ENCODE data around the gene RALGPS1. TPM values are rescaled to one million over a fixed set of nuclear protein-coding genes. Genes with fewer than 3 reads are reported as not detected.

RALGPS1 gene
- total RNA-seq, 1 donor from 2014 or later: 86.6 TPM

DNA sequence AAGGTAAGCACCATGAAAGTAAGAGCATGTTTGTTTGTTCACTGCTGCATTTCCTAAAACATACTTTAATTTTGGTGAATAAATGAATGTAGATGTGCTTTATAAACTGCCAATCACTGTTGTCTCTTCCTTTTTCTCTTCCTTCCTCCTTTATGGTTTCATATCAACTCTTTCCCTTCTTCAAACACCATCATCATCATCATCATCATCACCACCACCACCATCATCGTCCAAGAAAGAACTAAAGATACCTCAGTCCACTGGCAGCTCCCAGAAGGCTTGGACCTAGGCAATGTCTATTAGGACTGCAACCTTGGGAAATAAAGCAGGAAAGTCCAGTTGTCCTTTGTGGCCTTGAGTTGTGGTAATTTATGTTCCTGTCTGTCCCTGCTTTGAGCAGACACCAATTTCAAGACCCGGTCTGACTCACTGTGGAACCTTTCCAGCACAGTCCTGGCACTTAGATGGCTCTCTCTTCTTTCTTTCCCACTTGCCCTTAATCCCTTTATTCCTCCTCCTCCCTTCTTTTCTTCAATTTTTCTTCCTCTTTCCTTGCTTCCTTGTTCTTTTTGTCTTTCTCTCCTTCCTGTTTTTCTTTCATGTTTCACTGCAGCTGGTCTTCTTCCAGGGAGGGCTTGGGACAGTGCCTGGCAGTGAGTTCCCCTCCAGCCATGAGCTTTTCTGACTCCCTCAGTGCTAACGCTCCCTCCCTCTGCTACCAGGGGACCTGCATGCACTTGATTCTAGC lies 108.5 kb downstream of the RALGPS1 start:
- no peak for DNase-seq

DNA sequence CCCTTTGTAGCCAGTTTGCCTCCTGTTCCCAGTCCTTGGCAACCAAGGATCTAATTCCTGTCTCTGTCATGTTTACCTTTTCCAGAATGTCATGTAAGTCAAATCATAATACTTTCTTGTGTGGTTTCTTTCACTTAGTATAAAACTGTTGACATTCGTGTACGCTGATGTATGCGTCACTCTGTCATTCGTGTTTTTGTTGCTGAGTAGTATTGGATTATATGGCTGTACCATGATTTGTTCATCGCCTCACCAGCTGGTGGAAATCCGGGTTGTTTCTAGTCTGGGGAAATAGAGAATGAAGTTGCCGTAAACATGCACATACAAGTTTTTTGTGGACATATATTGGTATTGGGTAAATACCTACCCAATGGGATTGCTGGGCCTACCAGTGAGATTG lies 110.5 kb downstream of the RALGPS1 start:
- DNase-seq: no peak

DNA sequence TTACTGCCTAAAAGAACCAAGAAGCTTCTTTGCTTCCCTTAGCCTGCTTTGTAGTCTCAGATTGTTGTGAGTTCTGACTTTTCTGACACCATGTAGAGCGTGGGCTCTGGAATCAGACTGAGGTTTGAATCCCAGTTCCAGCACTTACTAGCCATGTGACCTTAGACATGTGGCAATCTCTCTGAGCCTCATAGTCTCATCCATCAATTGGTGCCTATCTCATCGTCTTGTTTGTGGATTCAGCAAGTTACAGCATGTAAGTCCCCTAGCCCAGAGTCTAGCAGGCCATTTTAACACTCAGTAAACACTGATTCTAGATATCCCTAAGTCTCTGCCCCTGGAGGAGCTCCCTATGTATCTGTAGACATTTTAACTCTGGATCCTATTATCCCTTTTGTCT lies 113.1 kb downstream of the RALGPS1 start:
- DNase-seq: no peak

DNA sequence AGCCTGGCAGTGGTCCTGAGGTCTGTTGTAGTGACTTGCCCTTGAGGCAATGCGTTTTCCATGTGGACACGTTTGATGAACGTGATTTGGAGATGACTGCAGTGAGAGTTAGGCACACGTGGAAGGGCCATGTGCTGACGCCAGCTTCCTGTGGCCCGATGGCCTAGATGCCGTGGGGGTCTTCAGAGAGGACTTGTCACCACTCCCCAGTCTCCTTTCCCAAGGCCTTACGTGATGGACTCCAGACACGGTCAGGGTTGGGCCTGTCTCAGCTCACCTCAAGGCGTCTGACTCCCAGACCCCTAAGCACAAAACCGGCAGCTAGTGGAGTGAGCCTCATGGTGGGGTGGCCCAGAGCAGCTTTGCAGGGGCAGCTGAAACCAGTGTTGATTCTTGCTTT lies 115.0 kb downstream of the RALGPS1 start:
- DNase-seq: no peak

DNA sequence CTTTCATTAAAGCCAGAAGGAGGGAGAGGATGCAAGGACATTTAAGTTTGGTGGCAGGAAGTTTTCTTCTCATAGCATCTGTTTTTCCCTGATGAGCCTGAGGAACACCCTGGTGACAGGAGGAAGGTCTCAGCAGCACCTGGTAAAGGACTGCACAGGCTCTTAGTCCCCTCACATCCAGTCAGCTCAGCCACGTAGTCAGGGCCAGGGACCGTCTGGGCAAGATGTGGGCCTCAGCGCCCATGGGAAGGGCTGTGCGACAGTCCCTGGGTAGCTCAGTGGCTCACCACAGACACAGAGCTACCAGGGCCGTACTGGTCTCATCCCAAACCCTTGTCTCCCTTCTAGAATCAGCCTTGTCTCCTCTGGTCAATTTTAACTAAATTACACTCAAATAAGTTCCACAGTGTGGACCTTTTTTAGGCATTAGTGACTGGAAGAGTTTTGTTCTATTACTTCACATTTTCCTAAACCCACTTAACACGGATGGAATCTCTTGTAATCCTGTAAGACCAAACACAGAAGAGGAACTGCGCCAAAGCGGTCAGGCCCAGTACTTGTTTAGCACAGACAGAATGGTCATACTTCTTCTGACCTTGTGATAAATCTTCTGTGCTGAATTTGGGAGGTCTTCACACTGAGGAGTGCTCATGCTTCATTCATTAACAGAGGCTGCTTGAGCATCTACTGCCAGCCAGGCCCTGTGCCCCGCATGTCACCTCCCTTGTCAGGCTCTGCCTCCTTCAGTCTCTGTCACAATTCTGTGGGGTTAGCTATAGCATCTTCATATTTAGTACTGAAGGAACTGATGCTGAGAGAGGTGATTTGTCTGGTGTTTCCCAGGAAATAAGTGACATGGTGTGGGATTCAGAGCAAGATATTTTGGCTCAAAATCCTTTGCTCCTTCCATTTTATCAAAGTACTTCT lies 116.5 kb downstream of the RALGPS1 start:
- no peak for DNase-seq

DNA sequence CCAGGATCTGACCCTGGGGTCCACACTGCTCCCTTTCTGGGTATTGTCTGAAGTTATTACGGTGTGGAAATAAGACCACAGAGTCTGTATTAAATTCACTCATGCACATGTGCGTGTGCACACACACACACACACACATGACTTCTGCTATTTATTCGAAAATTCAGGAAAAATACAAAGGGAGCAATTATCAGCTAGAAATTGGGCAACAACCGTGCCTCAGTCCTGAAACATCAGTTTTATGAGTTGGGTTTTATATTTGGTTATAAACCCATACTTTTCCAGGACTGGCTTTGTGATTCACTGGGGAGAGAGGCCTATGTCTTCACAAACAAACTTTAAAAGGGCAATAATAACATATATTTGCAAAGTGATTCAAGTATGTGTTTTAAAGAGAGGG lies 117.7 kb downstream of the RALGPS1 start:
- no peak for DNase-seq

DNA sequence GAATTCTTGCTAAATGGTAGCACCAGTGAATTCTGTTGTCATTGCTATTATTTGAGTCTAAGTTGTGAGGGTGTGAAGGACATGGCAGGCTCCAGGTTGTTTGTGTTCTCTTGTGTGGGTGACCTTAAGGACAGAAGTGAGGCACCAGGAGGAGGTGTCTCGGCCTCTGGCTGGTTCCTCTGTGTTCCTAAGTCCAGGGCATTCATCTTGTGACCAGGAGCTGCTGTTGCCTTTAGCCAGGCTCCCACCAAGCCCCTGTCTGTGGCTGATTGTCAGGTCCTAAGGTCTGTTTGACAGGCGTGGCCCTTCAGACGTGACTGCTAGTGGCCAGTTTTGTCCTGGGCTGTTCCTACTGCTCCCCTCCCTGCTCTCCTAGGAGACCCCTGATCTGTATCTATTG lies 118.5 kb downstream of the RALGPS1 start:
- no peak for DNase-seq

DNA sequence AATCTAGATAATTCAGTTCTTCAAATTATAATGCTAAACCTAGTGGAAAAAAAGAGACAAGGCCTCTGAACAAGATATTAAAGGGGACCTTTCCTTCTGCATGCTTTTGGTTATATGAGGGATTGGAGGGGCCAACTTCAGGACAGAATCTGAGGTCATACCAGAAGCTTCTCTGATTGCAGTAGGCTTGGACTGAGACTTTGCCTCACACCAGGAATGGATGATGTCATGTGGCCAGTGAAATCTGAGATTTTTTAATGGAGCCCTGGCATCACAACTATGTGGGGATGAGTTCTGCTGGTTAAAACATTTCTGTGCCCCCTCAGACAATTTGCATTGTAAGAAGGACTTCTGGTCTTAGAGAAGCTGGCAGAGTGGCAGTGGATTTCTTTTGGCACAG lies 119.2 kb downstream of the RALGPS1 start:
- no peak for DNase-seq

DNA sequence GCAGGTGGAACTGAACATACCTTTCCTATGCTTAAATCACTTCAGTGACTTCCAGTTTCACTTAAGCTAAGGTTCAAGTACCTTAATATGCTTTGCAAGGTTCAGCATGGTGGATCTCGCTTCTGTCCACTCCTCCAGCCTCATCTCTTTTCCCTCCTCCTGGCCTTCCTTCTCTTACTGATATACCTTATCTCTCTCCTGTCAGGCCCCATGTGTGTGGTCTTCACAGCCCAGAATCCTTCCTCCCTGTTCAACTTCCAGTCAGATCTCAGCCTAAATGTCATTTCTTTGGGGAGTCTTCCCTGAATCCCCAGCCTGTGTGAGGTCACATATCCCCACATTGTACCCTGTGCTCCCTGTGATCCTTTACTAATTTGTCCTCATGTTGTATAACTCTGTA lies 120.1 kb downstream of the RALGPS1 start:
- no peak for DNase-seq

DNA sequence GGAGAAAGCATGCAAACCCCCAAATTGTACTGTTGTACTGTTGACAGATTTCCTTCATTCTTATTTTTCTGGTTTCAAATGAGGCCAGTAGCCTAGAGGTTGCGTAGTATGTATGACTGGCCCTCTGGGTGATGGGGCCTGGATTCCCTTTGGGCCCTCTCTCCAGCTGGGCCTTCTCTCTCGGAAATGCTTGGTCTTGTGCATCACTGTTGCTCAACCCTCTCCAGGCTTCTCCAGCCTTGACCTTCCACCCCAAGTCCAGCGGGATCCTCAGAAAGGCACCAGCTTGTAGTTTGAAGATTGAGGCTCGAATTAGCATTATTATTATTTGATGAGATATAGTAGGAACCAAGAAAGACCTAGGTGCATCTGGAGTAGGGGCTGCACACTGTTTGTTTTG lies 120.8 kb downstream of the RALGPS1 start:
- DNase-seq: no peak

DNA sequence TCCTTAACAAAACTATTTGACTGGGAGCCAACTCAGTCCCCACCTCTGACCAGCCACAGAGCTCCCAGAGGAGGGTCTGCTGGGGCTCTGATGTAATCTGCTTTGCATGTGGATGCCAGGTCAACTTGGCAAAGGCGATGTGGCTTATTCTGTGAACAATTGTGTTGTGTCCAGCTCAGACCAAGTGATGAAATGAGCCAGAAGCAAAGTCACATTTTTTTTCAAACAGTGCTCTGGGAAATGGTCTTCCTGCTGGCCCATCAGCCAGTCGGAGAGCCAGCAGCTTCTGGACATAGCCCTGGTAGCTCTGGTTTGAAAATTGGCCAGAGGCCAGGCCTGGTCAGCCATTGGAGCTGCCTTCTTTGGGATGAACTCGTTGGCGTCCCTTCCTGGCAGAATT lies 121.4 kb downstream of the RALGPS1 start:
- no peak for DNase-seq

DNA sequence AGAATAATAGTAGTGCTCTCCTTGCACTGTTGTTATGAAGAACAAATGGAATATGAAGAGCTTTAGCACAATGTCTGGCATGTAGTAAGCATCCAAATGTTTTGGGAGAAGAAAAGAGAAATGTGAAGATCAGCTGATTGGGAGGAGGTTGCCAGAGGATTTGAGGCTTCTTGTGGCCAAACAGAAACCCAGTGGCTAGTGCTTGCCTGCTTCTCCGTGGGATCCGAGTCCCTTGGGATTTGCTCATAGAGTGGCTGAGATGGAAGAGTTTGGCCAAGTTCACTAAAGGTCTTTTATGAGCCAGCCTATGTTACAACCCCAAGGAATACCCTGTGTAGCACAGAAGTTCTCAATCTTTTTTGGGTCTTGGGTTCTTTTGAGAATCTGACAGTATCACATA lies 121.9 kb downstream of the RALGPS1 start:
- no peak for DNase-seq

DNA sequence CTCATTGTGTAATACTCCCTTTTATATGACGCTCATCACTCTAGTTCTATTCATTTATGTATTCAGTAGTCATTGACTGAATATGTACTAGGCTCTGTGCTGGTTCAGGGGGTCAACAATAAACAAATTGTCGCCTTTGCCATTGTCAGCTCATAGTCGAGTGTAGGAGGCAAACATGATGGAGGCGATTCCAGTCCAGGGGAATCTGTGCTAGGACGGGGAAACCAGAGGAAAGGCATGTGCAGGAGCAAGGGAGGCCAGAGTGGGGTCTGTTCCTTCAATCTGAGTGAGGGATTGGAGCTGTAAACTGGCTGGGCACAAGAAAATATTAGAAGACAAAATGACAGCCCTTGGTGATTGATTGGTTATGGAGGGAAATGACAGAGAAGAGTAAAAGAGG lies 123.9 kb downstream of the RALGPS1 start:
- no peak for DNase-seq

DNA sequence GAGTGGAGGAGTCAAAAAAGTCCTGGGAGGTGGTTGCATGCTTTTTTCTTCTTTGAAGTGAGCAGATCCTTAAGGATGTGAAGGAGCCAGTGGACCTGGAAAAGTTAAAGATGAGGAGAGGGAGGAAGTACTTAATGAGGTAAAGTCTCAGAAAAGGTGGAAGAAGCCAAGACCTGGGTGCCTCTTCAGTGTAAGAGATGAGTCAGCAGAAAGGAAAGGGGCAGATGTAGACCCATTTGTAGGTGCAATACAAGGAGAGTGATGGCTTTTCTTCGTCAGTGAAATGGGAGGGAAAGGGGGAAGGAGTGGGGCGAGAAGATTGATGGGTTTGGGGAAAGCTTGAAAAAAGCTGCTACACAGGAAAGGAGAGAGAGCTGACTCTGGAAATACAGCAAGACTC lies 124.9 kb downstream of the RALGPS1 start:
- no peak for DNase-seq

DNA sequence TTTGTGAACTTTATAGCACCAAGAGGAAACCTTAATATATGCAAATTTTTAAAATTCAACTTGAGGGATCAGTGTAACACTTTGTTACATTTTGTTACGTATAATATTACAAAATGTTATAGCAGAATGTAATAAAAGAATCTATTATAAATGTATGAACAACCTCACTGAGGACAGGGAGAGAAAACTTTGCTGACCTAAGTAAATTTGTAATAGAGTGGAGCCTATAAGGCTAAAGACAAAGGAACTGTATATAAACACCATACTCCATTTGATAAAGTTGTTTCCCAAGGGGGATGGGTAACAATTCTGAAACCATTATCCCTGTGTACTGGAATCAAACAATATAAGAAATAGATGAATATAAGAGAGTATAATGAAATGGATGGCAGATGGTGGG lies 130.6 kb downstream of the RALGPS1 start:
- DNase-seq: no peak

DNA sequence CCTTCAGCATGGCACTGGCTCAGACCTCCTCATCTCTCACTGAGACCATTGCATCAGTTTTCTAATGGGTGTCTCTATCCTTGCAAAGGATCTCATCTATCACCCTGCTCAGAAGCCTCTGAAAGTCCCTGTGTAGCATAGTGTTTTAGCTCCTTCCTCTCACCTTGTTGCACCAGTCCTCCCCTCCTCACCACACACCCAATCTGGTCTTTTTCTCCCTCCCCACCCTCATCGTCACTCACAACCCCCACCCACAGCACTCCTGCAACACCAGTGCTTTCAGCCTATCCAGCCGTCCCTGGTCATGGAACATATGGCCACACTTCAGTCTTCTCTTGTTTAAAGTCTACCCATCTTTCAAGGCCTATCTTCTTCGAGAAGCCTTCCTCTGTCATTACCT lies 133.4 kb downstream of the RALGPS1 start:
- DNase-seq: no peak

DNA sequence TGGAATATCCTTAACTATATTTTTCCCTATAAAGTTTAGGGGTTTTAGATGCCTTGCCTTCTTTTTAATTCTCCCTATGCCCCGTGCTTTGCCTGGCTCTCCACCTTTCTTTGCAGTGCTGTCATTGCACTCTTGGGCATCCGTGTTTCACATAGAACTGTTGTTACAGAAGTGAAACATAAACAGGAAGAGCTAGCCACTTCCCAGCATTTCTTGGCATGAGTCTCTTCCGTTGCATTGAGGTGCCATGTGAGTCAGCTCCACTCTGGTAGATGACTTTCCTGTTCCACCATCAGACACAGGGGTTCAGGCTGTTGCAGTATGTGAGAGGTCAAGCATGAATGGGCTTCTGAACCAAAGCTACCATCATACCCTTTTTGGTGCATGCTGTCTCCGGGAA lies 134.5 kb downstream of the RALGPS1 start:
- DNase-seq: no peak

DNA sequence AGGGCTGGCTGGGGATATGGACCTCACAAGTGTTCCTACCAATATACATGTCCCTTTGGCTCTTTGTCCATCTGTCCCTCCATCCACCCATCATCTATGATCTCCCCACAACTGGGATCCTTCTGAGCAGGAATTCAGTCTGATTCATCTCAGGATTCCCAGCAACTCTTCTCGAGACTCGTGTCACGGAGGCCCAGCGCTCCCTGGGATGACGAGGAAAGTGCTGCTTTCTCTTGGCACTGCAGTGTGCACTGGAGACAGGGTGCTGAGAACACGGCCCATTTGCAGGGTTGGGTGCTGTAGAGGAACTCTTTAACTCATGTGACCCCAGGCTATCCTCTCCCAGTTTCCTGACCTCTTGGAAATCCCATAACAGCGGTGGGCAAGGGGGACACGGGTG lies 135.0 kb downstream of the RALGPS1 start:
- DNase-seq: no peak

DNA sequence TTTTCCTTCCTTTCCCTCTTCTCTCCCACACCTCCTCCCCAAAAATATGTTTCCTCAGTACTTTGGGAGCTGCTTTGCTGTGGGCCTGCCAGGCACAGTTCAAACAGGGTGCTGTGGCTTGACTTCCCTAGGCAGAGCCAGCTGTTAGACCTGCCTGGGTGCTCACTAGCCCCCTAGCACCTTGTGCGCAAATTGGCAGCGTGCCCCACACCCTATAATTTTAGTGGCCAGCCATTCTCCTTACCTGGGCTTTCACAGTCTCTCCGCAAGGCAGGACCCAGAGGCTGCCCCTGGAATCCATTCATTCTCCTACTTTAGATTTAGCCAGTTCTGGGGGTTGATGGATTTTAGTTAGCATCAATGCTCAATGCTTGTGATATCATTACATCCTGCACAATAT lies 135.6 kb downstream of the RALGPS1 start:
- DNase-seq: no peak

DNA sequence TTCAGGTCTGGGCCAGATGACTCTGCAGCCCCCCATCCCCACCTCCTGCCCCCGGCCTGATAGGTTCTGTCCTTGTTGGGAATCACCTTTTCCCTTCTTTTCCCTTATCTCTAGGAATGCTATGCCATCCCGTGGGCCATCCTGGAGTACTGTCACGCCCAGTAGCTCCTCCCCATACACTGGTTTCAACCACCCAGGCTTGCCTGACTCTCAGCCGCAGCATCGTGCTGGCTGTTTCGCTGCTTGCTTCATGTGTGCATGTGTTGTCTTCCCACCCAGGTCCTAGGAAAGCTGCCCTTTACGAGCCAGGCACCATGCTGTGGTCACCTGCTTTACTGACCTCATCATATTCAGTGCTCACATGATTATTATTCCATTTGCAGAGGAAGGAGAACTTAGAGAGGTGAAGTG lies 136.0 kb downstream of the RALGPS1 start:
- no peak for DNase-seq

DNA sequence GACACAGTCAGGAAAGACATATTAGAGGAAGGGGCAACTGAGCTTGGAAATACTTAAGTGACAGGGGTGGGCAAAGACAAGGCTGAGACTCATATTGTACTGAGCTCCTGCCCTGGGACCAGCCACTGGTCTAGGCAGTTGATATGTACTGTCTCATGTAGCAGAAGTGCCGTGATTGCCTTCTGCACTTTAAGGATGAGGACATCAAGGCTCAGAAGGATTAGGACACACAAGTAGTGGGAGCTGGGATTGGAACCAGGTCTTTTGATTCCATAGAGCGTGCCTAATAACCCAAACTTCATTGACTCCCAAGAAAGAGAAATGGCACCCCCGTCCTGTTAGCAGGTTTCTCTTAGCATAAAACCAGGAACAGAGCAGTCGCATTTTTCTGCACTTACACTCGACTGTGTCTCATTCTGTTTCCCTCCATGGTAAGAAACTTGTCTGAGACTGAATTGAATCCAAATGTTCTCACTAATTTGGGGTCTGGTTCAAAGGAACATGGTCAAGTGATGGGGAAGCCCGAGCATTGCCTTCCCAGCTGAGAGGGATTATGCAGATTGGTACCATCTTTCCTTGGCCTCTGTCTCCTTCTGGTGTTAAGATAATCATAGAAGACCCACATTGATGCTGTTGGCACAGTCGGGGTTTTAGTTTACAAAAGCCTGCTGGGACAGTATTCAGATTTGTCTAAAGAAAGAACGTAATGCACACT lies 137.5 kb downstream of the RALGPS1 start:
- no peak for DNase-seq

DNA sequence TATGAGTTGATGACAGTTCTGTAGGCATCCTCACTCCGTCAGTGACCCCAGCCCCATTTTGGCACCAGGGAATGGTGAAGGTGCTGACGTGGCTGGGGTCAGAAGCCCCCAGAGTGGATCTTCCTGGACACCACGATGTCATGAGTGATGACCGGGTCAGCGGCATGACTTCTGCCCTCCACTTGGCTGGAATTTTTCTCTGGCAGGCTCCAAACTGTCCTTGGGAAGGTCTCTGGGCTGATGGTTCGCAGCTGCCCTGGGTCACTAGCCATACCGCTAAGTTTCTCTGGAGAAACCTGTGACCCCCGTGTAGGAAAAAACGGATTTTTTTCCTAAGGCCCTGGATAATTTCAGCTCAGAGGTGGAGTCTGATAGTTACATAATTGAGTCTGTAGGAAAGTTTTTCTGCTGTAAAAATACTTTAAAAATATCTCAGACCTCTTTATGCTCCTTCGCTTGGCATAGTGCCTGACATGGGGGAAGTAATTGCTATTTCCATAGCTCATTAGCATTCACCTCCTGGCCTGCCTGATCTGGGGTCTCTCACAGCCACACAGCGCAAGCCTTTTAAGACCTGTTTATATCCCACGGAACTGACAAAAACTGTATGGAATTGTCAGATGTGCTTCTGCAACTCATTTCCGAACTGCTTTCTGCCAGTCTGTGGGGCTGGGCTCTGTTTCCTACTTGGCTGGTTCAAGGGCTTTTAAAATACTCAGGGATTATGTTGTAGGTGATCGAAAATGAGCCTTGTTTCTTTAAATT lies 138.7 kb downstream of the RALGPS1 start:
- DNase-seq: no peak
